B cell (primary cell): Measurements from ENCODE around the gene CTRB1. TPM values are rescaled to one million over a fixed set of nuclear protein-coding genes. Genes with fewer than 3 reads are reported as not detected.

Source experiments
- ATAC-seq: fragments of 200-7000 bp; cut with Tn5 transposase; one replicate; pipeline ENCODE4 v1.10.0; 2021; ENCODE audit warnings: low read depth, mild to moderate bottlenecking, moderate number of reproducible peaks, moderate library complexity
- CTCF ChIA-PET: fragments of 350-600 bp; sonication (Branson Sonifier 250); formaldehyde crosslinking; loops from one replicate; lab custom pipeline; 2021; ENCODE audit warnings: antibody characterized with exemption, inconsistent platforms; lab: Charles Lee
- POLR2A ChIA-PET: fragments of 350-600 bp; sonication (Branson Sonifier 250); formaldehyde crosslinking; loops from one replicate; lab custom pipeline; 2021; ENCODE audit warnings: antibody characterized with exemption; lab: Charles Lee
- DNase-seq: peaks from one replicate; pipeline ENCODE4 v3.0.0; 2013
- H2AFZ ChIP-seq: 2 replicates; pipeline ENCODE4 v1.6.1; 2012; ENCODE audit warnings: mild to moderate bottlenecking, low read depth, low read length; ENCODE audit not compliant: insufficient read depth, poor library complexity, severe bottlenecking
- H3K27ac ChIP-seq, 2 donors: 1 replicate in 1 of 2; 2 replicates in 1 of 2; pipeline ENCODE4 v1.5.1; 2012 to 2013; ENCODE audit warnings: low read length in 2 of 2, mild to moderate bottlenecking in 2 of 2, moderate library complexity in 1 of 2
- H3K27me3 ChIP-seq, 4 experiments: fragments of 200-600 bp in 1 of 4; sonication (generic) in 1 of 4; replicated peaks in 1 of 4; 1 replicate in 2 of 4; 2 replicates in 2 of 4; pipeline versions ENCODE4 v1.6.1 to v1.7.0; 2013 to 2016; ENCODE audit warnings: low read length in 3 of 4, mild to moderate bottlenecking in 2 of 4, mixed read lengths in 1 of 4, moderate library complexity in 1 of 4; ENCODE audit not compliant: insufficient read depth in 4 of 4, control insufficient read depth in 3 of 4; ENCODE audit errors: control extremely low read depth in 1 of 4
- H3K36me3 ChIP-seq, 2 experiments: replicated peaks in 1 of 2; 1 replicate in 1 of 2; 2 replicates in 1 of 2; pipeline versions ENCODE4 v1.6.1 to v1.7.1; 2013; ENCODE audit warnings: low read length in 1 of 2; ENCODE audit not compliant: insufficient read depth in 2 of 2, control insufficient read depth in 1 of 2; ENCODE audit errors: control extremely low read depth in 1 of 2, extremely low read depth in 1 of 2
- H3K4me1 ChIP-seq, 2 donors: fragments of 200-600 bp in 1 of 2; sonication (generic) in 1 of 2; 1 replicate in 1 of 2; 2 replicates in 1 of 2; pipeline versions ENCODE4 v1.5.1 to v1.6.1; 2013 to 2017; ENCODE audit warnings: low read length in 2 of 2; ENCODE audit not compliant: control insufficient read depth in 2 of 2, insufficient read depth in 2 of 2
- H3K4me2 ChIP-seq: replicated peaks from 2 replicates; pipeline ENCODE3; 2012; ENCODE audit warnings: mild to moderate bottlenecking, low read depth, low read length; ENCODE audit not compliant: poor library complexity, severe bottlenecking
- H3K4me3 ChIP-seq, 5 experiments: fragments of 200-600 bp in 1 of 5; sonication (generic) in 1 of 5; 1 replicate in 3 of 5; 2 replicates in 2 of 5; pipeline versions ENCODE4 v1.5.1 to v1.7.0; 2011 to 2016; ENCODE audit warnings: low read length in 4 of 5, mild to moderate bottlenecking in 4 of 5, low read depth in 2 of 5, control low read depth in 1 of 5, moderate library complexity in 1 of 5; ENCODE audit not compliant: insufficient read depth in 1 of 5; ENCODE audit errors: control extremely low read depth in 1 of 5, extremely low read depth in 1 of 5
- H3K79me2 ChIP-seq: fragments of 200-600 bp; sonication (generic); one replicate; pipeline ENCODE4 v1.6.0; 2016; ENCODE audit warnings: low read length; ENCODE audit not compliant: control insufficient read depth, insufficient read depth
- H3K9ac ChIP-seq: fragments of 200-600 bp; sonication (generic); 2 replicates; pipeline ENCODE4 v1.6.1; 2017; ENCODE audit warnings: mild to moderate bottlenecking, low read length, moderate library complexity
- H3K9me3 ChIP-seq, 3 donors: one replicate each; pipeline versions ENCODE4 v1.6.1 to v1.7.1; 2013; ENCODE audit warnings: low read length in 2 of 3; ENCODE audit not compliant: control insufficient read depth in 2 of 3, insufficient read depth in 1 of 3; ENCODE audit errors: control extremely low read depth in 1 of 3
- H4K20me1 ChIP-seq: 2 replicates; pipeline ENCODE4 v1.6.0; 2012; ENCODE audit warnings: mild to moderate bottlenecking, low read length; ENCODE audit not compliant: insufficient read depth, control insufficient read depth, poor library complexity, severe bottlenecking
- H3K27ac Mint-ChIP-seq: one replicate; pipeline ENCODE4 v1.8.0; 2021; ENCODE audit warnings: mixed read lengths
- H3K27me3 Mint-ChIP-seq: one replicate; pipeline ENCODE4 v1.8.0; 2021; ENCODE audit warnings: mixed read lengths
- H3K4me1 Mint-ChIP-seq: one replicate; pipeline ENCODE4 v1.8.0; 2021; ENCODE audit warnings: mixed read lengths
- H3K4me3 Mint-ChIP-seq: one replicate; pipeline ENCODE4 v1.8.0; 2021; ENCODE audit warnings: mixed read lengths
- H3K9me3 Mint-ChIP-seq: one replicate; pipeline ENCODE4 v1.8.0; 2022; ENCODE audit warnings: mixed read lengths; ENCODE audit not compliant: insufficient read depth
- CTCF ChIP-seq: fragments of 200-600 bp; IDR thresholded peaks from one replicate; pipeline ENCODE4 v1.8.0; 2022; ENCODE audit warnings: antibody characterized with exemption, mild to moderate bottlenecking
- EZH2 ChIP-seq: IDR thresholded peaks from 2 replicates; pipeline ENCODE4 v1.6.1; 2012; ENCODE audit warnings: borderline replicate concordance, low read depth, mild to moderate bottlenecking, moderate library complexity, low read length; ENCODE audit not compliant: insufficient read depth, poor library complexity, severe bottlenecking
- WGBS: methylation state at CpG from one replicate; pipeline ENCODE4 v1.1.5; 2013; ENCODE audit warnings: missing lambda C conversion rate; ENCODE audit not compliant: insufficient coverage; 5-methylcytosine and 5-hydroxymethylcytosine counted together
- intact Hi-C: fragments of 100-400 bp; cut with micrococcal nuclease; formaldehyde crosslinking; loops from one replicate; pipeline ENCODE4 v1.10.0; 2022
- polyA plus RNA-seq: library from polyadenylated mRNA; depleted of rRNA; stranded (reverse); fragments of >200 nt; gene quantifications from 2 replicates; pipeline ENCODE4 v1.2.3, GENCODE V29; 2012
- total RNA-seq, 2 donors: library from RNA; stranded (reverse); fragments of 120-200 nt in 1 of 2; gene quantifications; 1 replicate in 1 of 2; 2 replicates in 1 of 2; pipeline versions ENCODE4 v1.2.3 to v1.2.4, GENCODE V29; 2013 to 2022

Gene CTRB1
- total and polyA plus RNA-seq, 2 donors (not counting 1 experiment from before 2014, with no cell fraction given): not detected

DNA sequence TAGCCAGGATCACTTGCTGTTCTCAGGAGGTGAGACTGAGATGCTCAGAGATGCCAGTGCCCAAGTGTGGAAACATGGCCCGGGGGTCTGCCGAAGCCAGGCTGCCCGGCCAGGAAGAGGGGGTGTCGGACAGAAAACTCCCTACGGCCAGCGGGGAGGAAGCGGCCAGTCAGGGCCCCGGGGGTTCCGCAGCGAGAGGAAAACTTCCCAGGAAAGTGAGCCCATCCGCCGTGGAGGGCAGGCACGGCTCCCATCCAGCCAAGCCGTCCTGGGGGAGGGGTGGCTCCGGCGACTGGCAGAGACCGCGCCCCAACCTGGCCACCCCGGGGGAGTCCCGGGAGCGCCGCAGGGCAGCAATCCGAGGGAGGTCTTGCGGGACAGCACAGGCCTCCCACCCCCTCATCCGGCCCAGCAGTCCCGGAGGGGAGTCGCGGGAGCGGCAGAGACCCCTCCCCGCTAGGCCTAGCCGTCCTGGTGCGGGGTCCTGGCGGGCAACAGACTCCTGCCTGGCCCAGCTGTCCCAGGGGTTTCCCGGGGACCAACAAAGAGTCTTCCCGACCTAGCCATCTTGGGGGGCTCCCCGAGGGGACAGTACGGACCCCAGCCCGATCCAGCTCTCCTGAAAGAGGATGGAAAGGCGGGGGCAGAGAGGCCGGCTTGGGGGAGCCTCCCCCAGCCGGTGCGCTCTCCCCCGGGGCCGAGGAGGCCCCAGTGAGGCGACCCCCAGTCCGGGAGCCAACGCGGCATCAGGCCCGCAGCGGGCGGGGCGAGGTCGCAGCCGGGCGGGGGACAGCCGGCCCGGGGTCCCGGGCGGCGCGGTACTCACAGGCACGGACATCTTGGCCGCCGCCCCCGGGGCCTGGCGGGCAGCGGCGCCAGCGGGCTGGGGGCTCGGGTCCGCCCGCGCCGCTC is 46.5 kb downstream of the CTRB1 start:
- H3K4me3 ChIP-seq: peak overlapping the region in 3 of 5 experiments; percentile 38 to 44 (median 43)
- no peak overlapping the region for H3K27ac Mint-ChIP-seq
- peaks cover 0 to 22% (median 0%) of the 10 kb centered on the region in 3 donors for H3K9me3 ChIP-seq
- POLR2A ChIA-PET: no interaction called here
- H3K27ac ChIP-seq: no peak overlapping the region
- H3K79me2 ChIP-seq: no peaks in the 10 kb centered on the region
- peaks cover 11% of the 10 kb centered on the region for H3K4me1 Mint-ChIP-seq
- no peaks in the 10 kb centered on the region for H3K36me3 ChIP-seq
- no peak for ATAC-seq
- H3K9me3 Mint-ChIP-seq: no peaks in the 10 kb centered on the region
- peaks cover 50% of the 10 kb centered on the region for H3K27me3 Mint-ChIP-seq
- TF ChIP-seq EZH2 (no peak), CTCF (no peak)
- peaks cover 0 to 62% (median 25%) of the 10 kb centered on the region in 4 experiments for H3K27me3 ChIP-seq
- H3K9ac ChIP-seq: peak overlapping the region; percentile 39
- peak overlapping the region; percentile 73 for H3K4me3 Mint-ChIP-seq
- peaks cover 14 to 18% of the 10 kb centered on the region in 2 donors for H3K4me1 ChIP-seq
- H3K4me2 ChIP-seq: peak overlapping the region; percentile 79
- no peak overlapping the region for H2AFZ ChIP-seq
- intact Hi-C loops: no loop called here
- 6% methylated on average over 74 of the region's 74 CpGs for WGBS
- CTCF ChIA-PET: no interaction called here
- no peak for DNase-seq
- no peaks in the 10 kb centered on the region for H4K20me1 ChIP-seq
